Epithelial cell of esophagus (primary cell): ENCODE measurements around the gene CDH4.

Source experiments
- DNase-seq: peaks from one replicate; pipeline ENCODE4 v3.0.0; 2010; ENCODE audit warnings: low read depth
- H3K4me3 ChIP-seq: 2 replicates; pipeline ENCODE4 v1.5.1; 2011; ENCODE audit warnings: mild to moderate bottlenecking, low read length, control low read depth
- CTCF ChIP-seq: IDR thresholded peaks from 2 replicates; pipeline ENCODE4 v1.5.1; 2011; ENCODE audit warnings: low read depth, mild to moderate bottlenecking, low read length, control low read depth, inconsistent platforms; ENCODE audit not compliant: insufficient read depth; ENCODE audit errors: missing control alignments

Gene CDH4

GRCh38 chr20:61799928-61800327 lies 547.9 kb downstream of the CDH4 start:
- DNase-seq = no peak
- TF ChIP-seq CTCF = no peak
- H3K4me3 ChIP-seq = no peak overlapping the region

GRCh38 chr20:61800359-61801064 lies 548.5 kb downstream of the CDH4 start:
- DNase-seq = no peak
- H3K4me3 ChIP-seq = no peak overlapping the region
- TF ChIP-seq CTCF = no peak

GRCh38 chr20:61801065-61801360 lies 549.0 kb downstream of the CDH4 start:
- H3K4me3 ChIP-seq = no peak overlapping the region
- DNase-seq = no peak
- no peak for TF ChIP-seq CTCF

GRCh38 chr20:61801428-61801827 lies 549.4 kb downstream of the CDH4 start:
- H3K4me3 ChIP-seq = no peak overlapping the region
- DNase-seq = no peak
- TF ChIP-seq CTCF = no peak

- DNase-seq = no peak
- no peak overlapping the region for H3K4me3 ChIP-seq
- no peak for TF ChIP-seq CTCF
Measured at GRCh38 chr20:61801857-61802442, 549.9 kb downstream of the CDH4 start.

GRCh38 chr20:61802721-61803311 lies 550.8 kb downstream of the CDH4 start:
- no peak for TF ChIP-seq CTCF
- H3K4me3 ChIP-seq = no peak overlapping the region
- DNase-seq = no peak
